ENCODE measurements around the gene CTXN3.

- TF ChIP-seq POLR2AphosphoS5 (IDR thresholded peaks at IDR 0.05) = no peak
- TF ChIP-seq, protein P1, sequence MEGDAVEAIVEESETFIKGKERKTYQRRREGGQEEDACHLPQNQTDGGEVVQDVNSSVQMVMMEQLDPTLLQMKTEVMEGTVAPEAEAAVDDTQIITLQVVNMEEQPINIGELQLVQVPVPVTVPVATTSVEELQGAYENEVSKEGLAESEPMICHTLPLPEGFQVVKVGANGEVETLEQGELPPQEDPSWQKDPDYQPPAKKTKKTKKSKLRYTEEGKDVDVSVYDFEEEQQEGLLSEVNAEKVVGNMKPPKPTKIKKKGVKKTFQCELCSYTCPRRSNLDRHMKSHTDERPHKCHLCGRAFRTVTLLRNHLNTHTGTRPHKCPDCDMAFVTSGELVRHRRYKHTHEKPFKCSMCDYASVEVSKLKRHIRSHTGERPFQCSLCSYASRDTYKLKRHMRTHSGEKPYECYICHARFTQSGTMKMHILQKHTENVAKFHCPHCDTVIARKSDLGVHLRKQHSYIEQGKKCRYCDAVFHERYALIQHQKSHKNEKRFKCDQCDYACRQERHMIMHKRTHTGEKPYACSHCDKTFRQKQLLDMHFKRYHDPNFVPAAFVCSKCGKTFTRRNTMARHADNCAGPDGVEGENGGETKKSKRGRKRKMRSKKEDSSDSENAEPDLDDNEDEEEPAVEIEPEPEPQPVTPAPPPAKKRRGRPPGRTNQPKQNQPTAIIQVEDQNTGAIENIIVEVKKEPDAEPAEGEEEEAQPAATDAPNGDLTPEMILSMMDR (IDR thresholded peaks at IDR 0.05; ENCODE audit: poor library complexity, severe bottlenecking) = no peak
- TF ChIP-seq EZH2 (IDR thresholded peaks at IDR 0.05; ENCODE audit: borderline replicate concordance, insufficient read depth, low read length, poor library complexity, severe bottlenecking) = no peak
- no peak for TF ChIP-seq RAD21 (conservative IDR thresholded peaks at IDR 0.05)
Observed at GRCh38 chr5:127601601-127602000, 47.3 kb upstream of the CTXN3 start.

Measured in neural cell (in vitro differentiated cells).